ENCODE results near the gene KRTAP10-2.

DNA sequence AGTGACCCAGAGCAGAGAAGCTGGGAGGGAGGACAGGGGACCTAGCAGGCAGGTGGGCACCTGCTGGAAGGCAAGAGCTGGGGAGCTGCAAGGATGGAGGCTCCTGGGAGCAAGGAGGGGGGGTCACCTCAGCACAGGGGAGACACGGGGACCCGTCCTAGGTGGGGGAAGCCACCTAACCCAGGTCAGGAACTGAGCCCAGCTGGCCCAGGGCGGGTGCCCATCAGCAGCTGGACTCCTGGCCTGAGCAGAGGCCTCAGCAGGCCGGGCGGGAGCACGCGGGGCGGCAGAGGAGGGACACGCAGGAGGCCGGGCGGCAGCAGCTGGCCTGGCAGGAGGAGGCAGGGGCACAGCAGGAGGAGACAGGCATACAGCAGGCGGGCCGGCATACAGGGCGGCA, 12.3 kb downstream of the KRTAP10-2 start:
- TF ChIP-seq, protein P1, sequence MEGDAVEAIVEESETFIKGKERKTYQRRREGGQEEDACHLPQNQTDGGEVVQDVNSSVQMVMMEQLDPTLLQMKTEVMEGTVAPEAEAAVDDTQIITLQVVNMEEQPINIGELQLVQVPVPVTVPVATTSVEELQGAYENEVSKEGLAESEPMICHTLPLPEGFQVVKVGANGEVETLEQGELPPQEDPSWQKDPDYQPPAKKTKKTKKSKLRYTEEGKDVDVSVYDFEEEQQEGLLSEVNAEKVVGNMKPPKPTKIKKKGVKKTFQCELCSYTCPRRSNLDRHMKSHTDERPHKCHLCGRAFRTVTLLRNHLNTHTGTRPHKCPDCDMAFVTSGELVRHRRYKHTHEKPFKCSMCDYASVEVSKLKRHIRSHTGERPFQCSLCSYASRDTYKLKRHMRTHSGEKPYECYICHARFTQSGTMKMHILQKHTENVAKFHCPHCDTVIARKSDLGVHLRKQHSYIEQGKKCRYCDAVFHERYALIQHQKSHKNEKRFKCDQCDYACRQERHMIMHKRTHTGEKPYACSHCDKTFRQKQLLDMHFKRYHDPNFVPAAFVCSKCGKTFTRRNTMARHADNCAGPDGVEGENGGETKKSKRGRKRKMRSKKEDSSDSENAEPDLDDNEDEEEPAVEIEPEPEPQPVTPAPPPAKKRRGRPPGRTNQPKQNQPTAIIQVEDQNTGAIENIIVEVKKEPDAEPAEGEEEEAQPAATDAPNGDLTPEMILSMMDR (IDR thresholded peaks at IDR 0.05), result no peak
- no peak for TF ChIP-seq POLR2A (IDR thresholded peaks at IDR 0.05)

Measured in Peyer's patch (tissue), 4 donors.